IPS-18a (cell line): ENCODE measurements around the gene PODN.

Source experiments
- H3K27ac ChIP-seq: one replicate; pipeline ENCODE4 v1.5.1; 2013; ENCODE audit warnings: low read length
- H3K27me3 ChIP-seq: one replicate; pipeline ENCODE4 v1.6.1; 2013; ENCODE audit warnings: mild to moderate bottlenecking, low read length; ENCODE audit not compliant: control insufficient read depth, insufficient read depth
- H3K36me3 ChIP-seq: one replicate; pipeline ENCODE4 v1.6.1; 2013; ENCODE audit warnings: low read depth, low read length; ENCODE audit not compliant: control insufficient read depth
- H3K4me1 ChIP-seq: one replicate; pipeline ENCODE4 v1.6.1; 2013; ENCODE audit warnings: low read depth, low read length; ENCODE audit not compliant: control insufficient read depth
- H3K4me3 ChIP-seq: one replicate; pipeline ENCODE4 v1.5.1; 2013; ENCODE audit warnings: low read length
- H3K9ac ChIP-seq: one replicate; pipeline ENCODE4 v1.6.1; 2013; ENCODE audit warnings: mild to moderate bottlenecking, low read length, moderate library complexity
- H3K9me3 ChIP-seq: one replicate; pipeline ENCODE4 v1.6.1; 2013; ENCODE audit warnings: low read depth, low read length; ENCODE audit not compliant: control insufficient read depth

The PODN gene

GRCh38 chr1:53060579-53060978 is 1.4 kb upstream of the PODN start:
- no peaks in the 10 kb centered on the region for H3K36me3 ChIP-seq
- H3K27me3 ChIP-seq = peaks cover 69% of the 10 kb centered on the region
- no peak overlapping the region for H3K9ac ChIP-seq
- no peaks in the 10 kb centered on the region for H3K9me3 ChIP-seq
- H3K4me1 ChIP-seq = no peaks in the 10 kb centered on the region
- no peak overlapping the region for H3K4me3 ChIP-seq
- no peak overlapping the region for H3K27ac ChIP-seq

GRCh38 chr1:53061123-53061858 is 722 bp upstream of the PODN start:
- H3K27ac ChIP-seq = no peak overlapping the region
- no peaks in the 10 kb centered on the region for H3K36me3 ChIP-seq
- H3K4me1 ChIP-seq = no peaks in the 10 kb centered on the region
- no peak overlapping the region for H3K9ac ChIP-seq
- H3K9me3 ChIP-seq = no peaks in the 10 kb centered on the region
- H3K27me3 ChIP-seq = peaks cover 69% of the 10 kb centered on the region
- H3K4me3 ChIP-seq = peak overlapping the region; percentile 51

GRCh38 chr1:53062708-53063591 is 937 bp downstream of the PODN start:
- Histone ChIP-seq H3K4me1 (no peaks in the 10 kb centered on the region), H3K4me3 (peak overlapping the region; percentile 51), H3K36me3 (no peaks in the 10 kb centered on the region), H3K27ac (no peak overlapping the region), H3K27me3 (peaks cover 69% of the 10 kb centered on the region), H3K9me3 (no peaks in the 10 kb centered on the region), H3K9ac (no peak overlapping the region)

GRCh38 chr1:53063744-53064515 is 1.9 kb downstream of the PODN start:
- Histone ChIP-seq H3K27ac (no peak overlapping the region), H3K4me1 (no peaks in the 10 kb centered on the region), H3K4me3 (no peak overlapping the region), H3K9ac (no peak overlapping the region), H3K27me3 (peaks cover 61% of the 10 kb centered on the region), H3K9me3 (no peaks in the 10 kb centered on the region), H3K36me3 (no peaks in the 10 kb centered on the region)

- no peaks in the 10 kb centered on the region for H3K36me3 ChIP-seq
- H3K4me3 ChIP-seq = no peak overlapping the region
- no peaks in the 10 kb centered on the region for H3K4me1 ChIP-seq
- no peaks in the 10 kb centered on the region for H3K9me3 ChIP-seq
- H3K9ac ChIP-seq = no peak overlapping the region
- H3K27ac ChIP-seq = no peak overlapping the region
- peaks cover 46% of the 10 kb centered on the region for H3K27me3 ChIP-seq
These were observed 3.4 kb downstream of the PODN start for GRCh38 chr1:53065391-53065790.

- H3K9ac ChIP-seq = no peak overlapping the region
These were observed 4.5 kb downstream of the PODN start for GRCh38 chr1:53066488-53066887.

GRCh38 chr1:53066891-53067738 is 5.1 kb downstream of the PODN start:
- Histone ChIP-seq H3K4me1 (no peaks in the 10 kb centered on the region), H3K9ac (no peak overlapping the region), H3K27me3 (peaks cover 29% of the 10 kb centered on the region), H3K27ac (no peak overlapping the region), H3K36me3 (no peaks in the 10 kb centered on the region), H3K4me3 (no peak overlapping the region), H3K9me3 (no peaks in the 10 kb centered on the region)

More at GRCh38 chr1:53066488-53066887, 4.5 kb downstream of the PODN start:
- no peaks in the 10 kb centered on the region for H3K9me3 ChIP-seq
- no peaks in the 10 kb centered on the region for H3K4me1 ChIP-seq
- no peaks in the 10 kb centered on the region for H3K36me3 ChIP-seq
- no peak overlapping the region for H3K4me3 ChIP-seq
- no peak overlapping the region for H3K27ac ChIP-seq
- H3K27me3 ChIP-seq = peaks cover 35% of the 10 kb centered on the region

GRCh38 chr1:53067886-53068285 is 5.9 kb downstream of the PODN start:
- no peaks in the 10 kb centered on the region for H3K4me1 ChIP-seq

GRCh38 chr1:53068314-53069099 is 6.5 kb downstream of the PODN start:
- H3K9me3 ChIP-seq = no peaks in the 10 kb centered on the region
- no peak overlapping the region for H3K9ac ChIP-seq
- no peak overlapping the region for H3K27ac ChIP-seq
- H3K4me1 ChIP-seq = no peaks in the 10 kb centered on the region
- no peak overlapping the region for H3K4me3 ChIP-seq
- peaks cover 15% of the 10 kb centered on the region for H3K27me3 ChIP-seq
- H3K36me3 ChIP-seq = no peaks in the 10 kb centered on the region

More at GRCh38 chr1:53067886-53068285, 5.9 kb downstream of the PODN start:
- Histone ChIP-seq H3K27me3 (peaks cover 21% of the 10 kb centered on the region), H3K9ac (no peak overlapping the region), H3K4me3 (no peak overlapping the region), H3K9me3 (no peaks in the 10 kb centered on the region), H3K27ac (no peak overlapping the region), H3K36me3 (no peaks in the 10 kb centered on the region)

GRCh38 chr1:53069265-53069662 is 7.3 kb downstream of the PODN start:
- Histone ChIP-seq H3K9me3 (no peaks in the 10 kb centered on the region), H3K36me3 (no peaks in the 10 kb centered on the region), H3K4me3 (no peak overlapping the region)

More at GRCh38 chr1:53069265-53069662, 7.3 kb downstream of the PODN start:
- Histone ChIP-seq H3K27me3 (peaks cover 8% of the 10 kb centered on the region), H3K4me1 (no peaks in the 10 kb centered on the region), H3K9ac (no peak overlapping the region), H3K27ac (no peak overlapping the region)
